ENCODE data around the gene IRF8.

DNA sequence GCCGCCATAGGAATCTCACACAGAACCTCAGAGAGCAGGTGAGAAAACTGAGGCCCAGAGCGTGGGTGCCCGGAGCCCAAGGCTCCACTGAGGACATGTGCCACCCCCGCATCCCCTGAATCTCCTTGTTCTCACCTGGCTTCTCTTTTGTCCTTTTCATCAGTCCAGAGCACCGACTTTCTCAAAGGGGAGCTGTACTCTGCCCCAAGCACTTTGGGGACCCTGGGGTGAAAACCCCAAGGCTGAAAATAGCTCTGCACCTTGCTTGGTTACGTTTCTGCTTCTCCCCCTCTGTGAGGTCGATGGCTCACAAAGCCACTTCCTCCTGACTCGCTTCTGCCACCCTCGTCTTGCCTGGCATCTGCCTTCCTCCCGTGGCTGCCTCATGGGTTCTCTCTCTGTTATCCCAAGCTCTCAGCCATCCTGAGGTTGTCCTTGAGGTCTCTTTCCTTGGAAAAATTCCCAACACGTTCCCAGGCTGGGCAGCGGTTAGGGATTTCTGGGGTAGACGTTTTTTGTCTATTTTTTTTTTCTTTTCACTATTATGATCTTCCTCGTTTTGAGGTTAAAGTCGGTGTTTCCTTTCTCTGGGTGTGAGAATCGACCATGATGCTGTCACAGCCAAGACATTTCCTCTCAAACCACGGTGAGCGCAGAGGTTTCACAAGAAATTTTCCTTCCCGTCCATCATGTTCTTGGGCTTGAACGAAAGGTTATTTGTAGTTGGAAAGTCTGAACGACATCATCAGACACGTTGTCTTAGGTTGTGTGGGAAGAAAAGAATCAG, 37.2 kb downstream of the IRF8 start:
- TF ChIP-seq POLR2A (IDR thresholded peaks at IDR 0.05): no peak
- no peak for TF ChIP-seq POLR2AphosphoS5 (IDR thresholded peaks at IDR 0.05)

Data from sigmoid colon (tissue), 4 donors.